Mesendoderm (in vitro differentiated cells): ENCODE results near the gene PCBP3.
"Not testable (repeated sequence)": the region's sequence is repeated elsewhere in the genome, so short reads cannot be mapped to it uniquely, and the experiment has no call there.

ENCODE experiments used
- DNase-seq: peaks from one replicate; pipeline ENCODE4 v3.0.0; 2013
- H2AK5ac ChIP-seq: 2 replicates; pipeline ENCODE4 v1.6.1; 2013; ENCODE audit warnings: low read length, inconsistent platforms
- H2BK120ac ChIP-seq: 2 replicates; pipeline ENCODE4 v1.6.1; 2013; ENCODE audit warnings: low read depth, mild to moderate bottlenecking, low read length, moderate library complexity, mixed read lengths
- H2BK15ac ChIP-seq: replicated peaks from 2 replicates; pipeline ENCODE4 v1.6.1; 2013; ENCODE audit warnings: low read depth, mild to moderate bottlenecking, moderate library complexity
- H2BK5ac ChIP-seq: 2 replicates; pipeline ENCODE4 v1.6.1; 2013; ENCODE audit warnings: low read length, inconsistent platforms
- H3K18ac ChIP-seq: 2 replicates; pipeline ENCODE4 v1.6.1; 2013; ENCODE audit warnings: mild to moderate bottlenecking, low read length, mixed read lengths
- H3K23ac ChIP-seq: one replicate; pipeline ENCODE4 v1.6.1; 2013; ENCODE audit warnings: low read length
- H3K27ac ChIP-seq: 2 replicates; pipeline ENCODE4 v1.5.1; 2013; ENCODE audit warnings: low read depth, mild to moderate bottlenecking, inconsistent platforms, low read length, moderate library complexity
- H3K27me3 ChIP-seq: 2 replicates; pipeline ENCODE4 v1.6.1; 2013; ENCODE audit warnings: low read length, control low read depth, mild to moderate bottlenecking, inconsistent platforms; ENCODE audit not compliant: insufficient read depth, poor library complexity
- H3K36me3 ChIP-seq: 2 replicates; pipeline ENCODE4 v1.6.1; 2013; ENCODE audit warnings: low read length, inconsistent platforms; ENCODE audit not compliant: control insufficient read depth, insufficient read depth
- H3K4ac ChIP-seq: one replicate; pipeline ENCODE4 v1.6.1; 2013; ENCODE audit warnings: low read depth, mild to moderate bottlenecking, low read length, moderate library complexity
- H3K4me1 ChIP-seq: 2 replicates; pipeline ENCODE4 v1.6.1; 2013; ENCODE audit warnings: low read depth, low read length, inconsistent platforms; ENCODE audit not compliant: control insufficient read depth
- H3K4me2 ChIP-seq: 2 replicates; pipeline ENCODE4 v1.6.1; 2013; ENCODE audit warnings: low read length
- H3K4me3 ChIP-seq: 2 replicates; pipeline ENCODE4 v1.5.1; 2013; ENCODE audit warnings: mild to moderate bottlenecking, low read length
- H3K56ac ChIP-seq: one replicate; pipeline ENCODE4 v1.6.1; 2013; ENCODE audit warnings: low read length
- H3K79me1 ChIP-seq: 2 replicates; pipeline ENCODE4 v1.6.1; 2013; ENCODE audit warnings: low read length, inconsistent platforms
- H3K79me2 ChIP-seq: 2 replicates; pipeline ENCODE4 v1.6.1; 2013; ENCODE audit warnings: mild to moderate bottlenecking, low read length; ENCODE audit not compliant: control insufficient read depth, insufficient read depth
- H3K9ac ChIP-seq: 2 replicates; pipeline ENCODE4 v1.6.1; 2013; ENCODE audit warnings: low read length, inconsistent platforms
- H4K5ac ChIP-seq: one replicate; pipeline ENCODE4 v1.6.1; 2013; ENCODE audit warnings: low read length
- H4K8ac ChIP-seq: one replicate; pipeline ENCODE4 v1.6.1; 2013; ENCODE audit warnings: low read depth, mild to moderate bottlenecking, control low read depth, low read length, moderate library complexity
- WGBS: extraction: QIAGEN DNeasy Blood & Tissue Kit; methylation state at CpG from one replicate; pipeline ENCODE4 v1.1.7; 2013; ENCODE audit warnings: low lambda C conversion rate, missing lambda C conversion rate; ENCODE audit not compliant: insufficient coverage; ENCODE audit errors: extremely low coverage; 5-methylcytosine and 5-hydroxymethylcytosine counted together

Gene PCBP3

GRCh38 chr21:45814210-45814940, 170.8 kb downstream of the PCBP3 start:
- H2AK5ac ChIP-seq = not testable (repeated sequence)

GRCh38 chr21:45815781-45816180, 172.3 kb downstream of the PCBP3 start:
- H3K23ac ChIP-seq, H3K27me3 ChIP-seq, H3K9ac ChIP-seq, H3K36me3 ChIP-seq, H3K4ac ChIP-seq, H3K27ac ChIP-seq, H2BK15ac ChIP-seq, H4K5ac ChIP-seq, H2BK120ac ChIP-seq, DNase-seq, H2AK5ac ChIP-seq, H3K4me1 ChIP-seq, H3K18ac ChIP-seq, H3K4me2 ChIP-seq, H3K79me1 ChIP-seq, H4K8ac ChIP-seq, H2BK5ac ChIP-seq, H3K4me3 ChIP-seq, H3K79me2 ChIP-seq, H3K56ac ChIP-seq: not testable (repeated sequence)

More at GRCh38 chr21:45814210-45814940, 170.8 kb downstream of the PCBP3 start:
- not testable (repeated sequence) for DNase-seq, H3K79me1 ChIP-seq, H3K4me1 ChIP-seq, H4K8ac ChIP-seq, H2BK5ac ChIP-seq, H3K27ac ChIP-seq, H3K27me3 ChIP-seq, H3K4me2 ChIP-seq, H2BK120ac ChIP-seq, H3K23ac ChIP-seq, H3K36me3 ChIP-seq, H3K56ac ChIP-seq, H3K9ac ChIP-seq, H3K18ac ChIP-seq, H3K4me3 ChIP-seq, H3K79me2 ChIP-seq, H3K4ac ChIP-seq, H4K5ac ChIP-seq, H2BK15ac ChIP-seq

GRCh38 chr21:45816794-45817193, 173.3 kb downstream of the PCBP3 start:
- H3K18ac ChIP-seq = no peak overlapping the region

GRCh38 chr21:45817345-45817744, 173.8 kb downstream of the PCBP3 start:
- H3K23ac ChIP-seq = no peak overlapping the region
- no CpG with 5 or more reads among the region's 13 CpGs for WGBS
- H3K9ac ChIP-seq = no peak overlapping the region
- H2AK5ac ChIP-seq = no peak overlapping the region
- no peaks in the 10 kb centered on the region for H3K36me3 ChIP-seq
- H3K79me2 ChIP-seq = no peaks in the 10 kb centered on the region
- H4K5ac ChIP-seq = no peak overlapping the region
- no peak overlapping the region for H3K4ac ChIP-seq
- no peak overlapping the region for H3K18ac ChIP-seq
- no peaks in the 10 kb centered on the region for H3K79me1 ChIP-seq
- no peak overlapping the region for H2BK5ac ChIP-seq
- H4K8ac ChIP-seq = no peak overlapping the region
- H3K4me2 ChIP-seq = no peak overlapping the region
- no peak overlapping the region for H2BK120ac ChIP-seq
- H3K56ac ChIP-seq = no peak overlapping the region
- H3K4me3 ChIP-seq = no peak overlapping the region
- no peak overlapping the region for H2BK15ac ChIP-seq
- no peaks in the 10 kb centered on the region for H3K4me1 ChIP-seq
- DNase-seq = no peak
- no peaks in the 10 kb centered on the region for H3K27me3 ChIP-seq
- no peak overlapping the region for H3K27ac ChIP-seq

More at GRCh38 chr21:45816794-45817193, 173.3 kb downstream of the PCBP3 start:
- H2BK5ac ChIP-seq = no peak overlapping the region
- no peaks in the 10 kb centered on the region for H3K79me2 ChIP-seq
- no peak overlapping the region for H3K56ac ChIP-seq
- no peaks in the 10 kb centered on the region for H3K4me1 ChIP-seq
- no peaks in the 10 kb centered on the region for H3K27me3 ChIP-seq
- DNase-seq = no peak
- H3K79me1 ChIP-seq = no peaks in the 10 kb centered on the region
- no peak overlapping the region for H3K4me3 ChIP-seq
- no peak overlapping the region for H4K5ac ChIP-seq
- WGBS = no CpG with 5 or more reads among the region's 14 CpGs
- no peaks in the 10 kb centered on the region for H3K36me3 ChIP-seq
- H3K23ac ChIP-seq = no peak overlapping the region
- H3K4me2 ChIP-seq = no peak overlapping the region
- no peak overlapping the region for H3K4ac ChIP-seq
- H2BK120ac ChIP-seq = no peak overlapping the region
- H4K8ac ChIP-seq = no peak overlapping the region
- no peak overlapping the region for H3K27ac ChIP-seq
- H2AK5ac ChIP-seq = no peak overlapping the region
- H2BK15ac ChIP-seq = no peak overlapping the region
- no peak overlapping the region for H3K9ac ChIP-seq

- Histone ChIP-seq H3K9ac (no peak overlapping the region), H2BK15ac (no peak overlapping the region), H2BK5ac (no peak overlapping the region), H3K27me3 (no peaks in the 10 kb centered on the region), H3K4me3 (no peak overlapping the region), H3K27ac (no peak overlapping the region), H3K79me2 (no peaks in the 10 kb centered on the region), H2BK120ac (no peak overlapping the region), H3K4ac (no peak overlapping the region), H3K4me1 (no peaks in the 10 kb centered on the region), H4K5ac (no peak overlapping the region), H3K36me3 (no peaks in the 10 kb centered on the region), H3K4me2 (no peak overlapping the region), H4K8ac (no peak overlapping the region), H3K23ac (no peak overlapping the region), H3K79me1 (no peaks in the 10 kb centered on the region), H3K18ac (no peak overlapping the region), H2AK5ac (no peak overlapping the region), H3K56ac (no peak overlapping the region)
- peak; percentile 16 for DNase-seq
- WGBS = no CpG with 5 or more reads among the region's 11 CpGs
These were observed 174.9 kb downstream of the PCBP3 start for GRCh38 chr21:45818276-45818903.

GRCh38 chr21:45818904-45819285, 175.4 kb downstream of the PCBP3 start:
- Histone ChIP-seq H3K36me3 (no peaks in the 10 kb centered on the region), H2BK120ac (no peak overlapping the region), H3K56ac (no peak overlapping the region), H3K18ac (no peak overlapping the region), H3K4me2 (no peak overlapping the region), H3K27ac (no peak overlapping the region), H3K79me2 (no peaks in the 10 kb centered on the region), H3K79me1 (no peaks in the 10 kb centered on the region), H2BK15ac (no peak overlapping the region), H3K9ac (no peak overlapping the region), H2BK5ac (no peak overlapping the region), H3K23ac (no peak overlapping the region), H2AK5ac (no peak overlapping the region), H4K8ac (no peak overlapping the region), H3K4me1 (no peaks in the 10 kb centered on the region), H4K5ac (no peak overlapping the region), H3K27me3 (no peaks in the 10 kb centered on the region), H3K4ac (no peak overlapping the region), H3K4me3 (no peak overlapping the region)
- no peak for DNase-seq
- no CpG with 5 or more reads among the region's 8 CpGs for WGBS
